ENCODE measurements around the gene DPP10.

Gene DPP10

DNA sequence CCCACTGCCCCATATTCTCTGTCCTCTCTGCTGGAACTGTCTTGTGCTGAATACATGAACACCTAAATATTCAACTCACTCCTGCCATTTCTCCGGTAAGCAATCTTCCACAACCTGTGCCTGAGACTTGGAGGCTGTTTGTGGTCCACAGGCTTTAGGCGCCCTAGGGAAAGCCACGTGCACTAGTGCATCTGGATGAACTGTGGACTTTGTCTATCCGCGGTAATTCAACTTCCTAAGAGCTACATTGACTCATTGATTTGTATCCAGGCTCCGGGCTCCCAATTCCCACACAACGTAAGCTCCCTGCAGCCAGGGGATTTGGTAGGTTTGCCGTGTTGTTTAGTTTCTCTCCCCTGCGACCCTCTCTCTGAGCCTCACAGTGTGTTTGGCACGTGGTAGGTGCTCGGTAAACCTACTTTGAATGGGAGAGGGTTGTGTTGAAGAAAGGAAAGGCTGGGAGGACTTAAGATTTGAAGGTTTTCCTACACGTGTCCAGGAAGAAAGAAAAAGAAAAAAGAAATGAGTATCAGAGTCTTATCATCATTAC, 718.2 kb downstream of the DPP10 start:
- Mint-ChIP-seq H3K36me3 (no peaks in the 10 kb centered on the region), H3K4me3 (peak overlapping the region; percentile 46), H3K4me1 (peaks cover 3% of the 10 kb centered on the region), H3K9me3 (no peaks in the 10 kb centered on the region), H3K27me3 (peaks cover 27% of the 10 kb centered on the region), H3K27ac (no peak overlapping the region)
- CTCF ChIA-PET: no interaction called here
- no peak for DNase-seq

DNA sequence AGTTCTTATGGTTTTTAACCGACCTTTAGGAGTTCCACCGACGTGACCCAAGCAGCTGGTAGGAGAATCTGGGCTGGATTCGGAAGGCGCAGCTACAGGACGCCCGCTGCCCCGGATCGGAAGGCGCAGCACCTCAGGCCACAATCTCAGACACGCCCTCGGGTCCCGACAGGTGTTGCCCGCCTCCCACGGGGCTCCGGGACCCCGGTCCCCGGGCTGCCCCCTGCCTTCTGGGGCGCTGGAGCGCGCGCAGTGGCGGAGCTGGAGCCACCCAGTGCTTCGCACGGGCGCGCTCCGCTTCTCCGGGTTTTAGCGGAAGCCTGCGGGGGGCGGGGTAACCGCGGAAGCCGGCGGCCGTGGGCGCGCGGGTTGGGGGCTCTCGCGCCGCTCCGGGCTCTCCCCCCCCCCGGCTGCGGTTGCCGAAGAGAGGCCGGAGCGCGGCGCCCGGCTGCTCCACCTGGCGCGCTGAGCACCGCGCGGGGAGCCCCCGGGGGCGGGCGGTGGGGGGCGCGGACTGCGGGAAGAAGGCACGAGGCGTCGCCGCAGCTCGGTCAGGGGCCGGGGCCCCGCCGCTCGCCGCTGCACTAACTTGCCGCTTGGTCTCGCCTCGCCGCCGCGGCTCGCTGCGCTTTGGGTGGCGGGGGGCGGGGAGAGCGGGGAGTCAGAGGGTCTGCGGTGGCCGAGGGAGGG, 718.8 kb downstream of the DPP10 start:
- no peaks in the 10 kb centered on the region for H3K36me3 Mint-ChIP-seq
- DNase-seq: no peak
- no peak overlapping the region for H3K27ac Mint-ChIP-seq
- CTCF ChIA-PET: no interaction called here
- peaks cover 3% of the 10 kb centered on the region for H3K4me1 Mint-ChIP-seq
- no peaks in the 10 kb centered on the region for H3K9me3 Mint-ChIP-seq
- H3K4me3 Mint-ChIP-seq: peak overlapping the region; percentile 46
- peaks cover 27% of the 10 kb centered on the region for H3K27me3 Mint-ChIP-seq

- peaks cover 27% of the 10 kb centered on the region for H3K27me3 Mint-ChIP-seq
- no peak overlapping the region for H3K4me3 Mint-ChIP-seq
- no peak overlapping the region for H3K27ac Mint-ChIP-seq
Measured at GRCh38 chr2:115161771-115162493, 719.5 kb downstream of the DPP10 start.

DNA sequence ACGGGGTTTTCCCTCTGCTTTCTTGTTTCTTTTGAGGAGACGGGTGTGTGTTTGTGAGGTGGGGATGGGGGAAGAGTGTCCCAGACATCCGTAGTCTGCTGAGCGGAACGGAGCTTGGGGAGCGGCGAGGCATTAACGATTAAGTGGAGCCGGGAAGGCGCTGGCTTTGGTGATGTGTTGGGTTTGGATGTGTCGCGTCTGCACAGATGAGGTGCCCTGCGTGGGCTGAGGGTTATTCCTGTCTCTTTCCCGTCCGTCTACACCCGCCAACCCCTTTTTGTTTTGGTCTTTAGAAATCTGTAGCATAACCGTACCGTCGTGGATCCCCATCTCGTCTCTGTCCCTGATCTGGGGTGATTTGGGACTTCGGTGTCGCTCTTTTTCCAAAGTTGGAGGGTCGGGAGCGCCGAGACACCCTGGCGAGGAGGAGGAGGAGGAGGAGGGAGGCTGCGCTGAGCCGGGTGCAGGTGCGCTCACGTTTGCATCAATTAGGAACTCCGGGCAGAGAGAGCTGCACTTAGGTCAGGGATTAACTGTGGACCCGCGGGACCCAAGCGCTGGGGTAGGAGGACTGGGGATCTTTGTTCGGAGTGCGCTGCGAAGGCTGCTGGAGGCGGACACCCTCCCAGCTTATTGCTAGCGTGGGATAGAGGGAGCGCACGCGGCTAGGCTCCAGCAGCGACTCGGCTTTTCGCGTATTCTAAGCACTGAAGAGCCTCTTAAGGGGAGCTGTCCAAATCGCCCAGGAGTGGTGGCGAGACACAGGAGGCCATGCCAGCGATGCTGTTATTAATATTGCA, 720.3 kb downstream of the DPP10 start:
- H3K4me1 Mint-ChIP-seq: peaks cover 3% of the 10 kb centered on the region
- peaks cover 27% of the 10 kb centered on the region for H3K27me3 Mint-ChIP-seq
- CTCF ChIA-PET: interaction anchor here (0.6 to 0.7 kb wide), 2 partner anchors 19 to 1327 kb away, joined by 3 read pairs; no protein-coding TSS in a partner anchor
- no peaks in the 10 kb centered on the region for H3K36me3 Mint-ChIP-seq
- H3K9me3 Mint-ChIP-seq: no peaks in the 10 kb centered on the region
- H3K27ac Mint-ChIP-seq: peak overlapping the region; percentile 33
- no peak for DNase-seq
- H3K4me3 Mint-ChIP-seq: no peak overlapping the region

More at GRCh38 chr2:115161771-115162493, 719.5 kb downstream of the DPP10 start:
- Mint-ChIP-seq H3K4me1 (peaks cover 3% of the 10 kb centered on the region), H3K36me3 (no peaks in the 10 kb centered on the region), H3K9me3 (no peaks in the 10 kb centered on the region)
- DNase-seq: no peak
- CTCF ChIA-PET: no interaction called here

- no peak for DNase-seq
- Mint-ChIP-seq H3K4me1 (peaks cover 3% of the 10 kb centered on the region), H3K36me3 (no peaks in the 10 kb centered on the region), H3K9me3 (no peaks in the 10 kb centered on the region), H3K27ac (no peak overlapping the region), H3K4me3 (no peak overlapping the region), H3K27me3 (peaks cover 27% of the 10 kb centered on the region)
- CTCF ChIA-PET: interaction anchor here (0.7 kb wide), 1 partner anchor 16 kb away, joined by 3 read pairs; no protein-coding TSS in a partner anchor
Measured at GRCh38 chr2:115163572-115163971, 721.1 kb downstream of the DPP10 start.

DNA sequence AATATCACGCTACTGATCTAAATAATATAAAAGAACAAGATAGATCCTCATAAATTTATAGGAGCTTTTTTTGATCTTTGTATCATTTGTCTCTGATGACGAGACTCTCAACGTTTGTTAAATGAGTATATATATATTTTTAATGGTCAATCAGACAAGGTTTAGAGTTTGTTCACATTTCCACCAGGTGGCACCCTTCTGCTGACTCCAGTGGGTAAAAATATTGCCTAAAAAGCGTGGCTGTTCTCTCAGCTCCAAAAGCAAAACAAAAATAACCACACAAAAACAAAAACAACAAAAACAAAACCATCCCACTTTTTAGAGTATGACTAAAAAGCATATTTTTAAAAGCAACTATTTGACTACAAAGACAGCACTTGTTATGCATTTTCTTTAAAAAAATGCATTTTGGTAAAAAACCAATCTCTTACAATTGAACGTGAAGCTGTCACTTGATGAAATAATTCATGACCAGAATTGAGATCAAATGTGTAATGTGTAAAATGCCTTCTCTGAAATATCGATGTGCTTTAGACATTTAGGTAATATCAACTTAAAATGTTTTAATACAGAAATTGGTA, 723.2 kb downstream of the DPP10 start:
- CTCF ChIA-PET: interaction anchor here (0.7 kb wide), 1 partner anchor 922 kb away, joined by 3 read pairs; no protein-coding TSS in a partner anchor
- DNase-seq: no peak
- Mint-ChIP-seq H3K9me3 (no peaks in the 10 kb centered on the region), H3K4me3 (no peak overlapping the region), H3K27ac (no peak overlapping the region), H3K27me3 (peaks cover 23% of the 10 kb centered on the region), H3K4me1 (peaks cover 3% of the 10 kb centered on the region), H3K36me3 (no peaks in the 10 kb centered on the region)

- peaks cover 2% of the 10 kb centered on the region for H3K27me3 Mint-ChIP-seq
- CTCF ChIA-PET: no interaction called here
- no peak for DNase-seq
- no peaks in the 10 kb centered on the region for H3K9me3 Mint-ChIP-seq
- no peaks in the 10 kb centered on the region for H3K36me3 Mint-ChIP-seq
- H3K27ac Mint-ChIP-seq: no peak overlapping the region
- no peaks in the 10 kb centered on the region for H3K4me1 Mint-ChIP-seq
- H3K4me3 Mint-ChIP-seq: no peak overlapping the region
Measured at GRCh38 chr2:115168457-115168856, 726.0 kb downstream of the DPP10 start.

GRCh38 chr2:115169814-115170213, 727.4 kb downstream of the DPP10 start:
- Mint-ChIP-seq H3K4me1 (no peaks in the 10 kb centered on the region), H3K27ac (no peak overlapping the region), H3K4me3 (no peak overlapping the region), H3K27me3 (no peaks in the 10 kb centered on the region), H3K9me3 (no peaks in the 10 kb centered on the region), H3K36me3 (no peaks in the 10 kb centered on the region)
- no peak for DNase-seq
- CTCF ChIA-PET: no interaction called here

GRCh38 chr2:115171751-115172150, 729.3 kb downstream of the DPP10 start:
- H3K4me1 Mint-ChIP-seq: no peaks in the 10 kb centered on the region
- no peak overlapping the region for H3K27ac Mint-ChIP-seq
- CTCF ChIA-PET: no interaction called here
- no peaks in the 10 kb centered on the region for H3K9me3 Mint-ChIP-seq
- no peaks in the 10 kb centered on the region for H3K27me3 Mint-ChIP-seq
- no peaks in the 10 kb centered on the region for H3K36me3 Mint-ChIP-seq
- H3K4me3 Mint-ChIP-seq: no peak overlapping the region
- DNase-seq: no peak

DNA sequence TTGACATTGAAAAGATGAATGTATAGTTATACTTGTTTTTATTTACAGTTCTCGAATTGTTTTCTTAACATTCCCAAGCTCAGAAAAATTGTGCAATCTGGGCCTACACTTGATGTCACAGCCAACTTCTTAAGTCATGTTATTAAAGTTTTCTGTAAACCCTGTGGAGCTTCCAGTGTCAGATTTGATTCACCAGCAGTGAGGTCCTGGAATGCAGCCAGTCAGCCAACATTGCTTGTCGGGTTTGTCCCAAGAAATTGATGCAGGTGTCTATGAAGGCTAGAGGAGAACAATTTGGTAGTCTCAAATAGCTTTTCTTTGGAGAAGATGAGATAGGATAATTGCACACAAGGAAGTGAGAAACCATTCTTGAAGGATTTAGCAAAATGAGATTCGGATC, 732.2 kb downstream of the DPP10 start:
- DNase-seq: no peak
- Mint-ChIP-seq H3K27me3 (no peaks in the 10 kb centered on the region), H3K4me3 (no peak overlapping the region), H3K9me3 (no peaks in the 10 kb centered on the region), H3K4me1 (no peaks in the 10 kb centered on the region), H3K36me3 (no peaks in the 10 kb centered on the region), H3K27ac (no peak overlapping the region)
- CTCF ChIA-PET: no interaction called here

DNA sequence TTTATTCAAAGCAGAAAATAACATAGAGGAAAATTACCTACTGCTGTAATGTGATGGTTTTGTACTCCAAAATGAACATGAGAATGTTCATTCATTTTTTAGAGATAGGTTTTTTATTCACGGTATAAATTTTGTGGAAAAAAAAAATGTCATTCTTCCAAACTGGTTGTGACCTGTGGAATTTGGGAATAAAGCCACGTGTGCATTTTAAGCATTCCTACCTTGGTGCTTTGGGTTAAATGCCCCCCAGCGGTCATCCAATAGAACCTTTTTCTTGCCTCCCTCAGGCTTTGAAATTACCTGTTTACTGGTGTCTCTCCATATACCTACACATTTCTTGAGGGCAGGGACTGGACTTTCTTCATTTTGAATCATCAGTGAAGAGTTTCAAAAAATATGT, 740.7 kb downstream of the DPP10 start:
- DNase-seq: no peak
- Mint-ChIP-seq H3K27ac (no peak overlapping the region), H3K27me3 (no peaks in the 10 kb centered on the region), H3K4me1 (no peaks in the 10 kb centered on the region), H3K4me3 (no peak overlapping the region), H3K36me3 (no peaks in the 10 kb centered on the region), H3K9me3 (peaks cover 6% of the 10 kb centered on the region)
- CTCF ChIA-PET: no interaction called here

DNA sequence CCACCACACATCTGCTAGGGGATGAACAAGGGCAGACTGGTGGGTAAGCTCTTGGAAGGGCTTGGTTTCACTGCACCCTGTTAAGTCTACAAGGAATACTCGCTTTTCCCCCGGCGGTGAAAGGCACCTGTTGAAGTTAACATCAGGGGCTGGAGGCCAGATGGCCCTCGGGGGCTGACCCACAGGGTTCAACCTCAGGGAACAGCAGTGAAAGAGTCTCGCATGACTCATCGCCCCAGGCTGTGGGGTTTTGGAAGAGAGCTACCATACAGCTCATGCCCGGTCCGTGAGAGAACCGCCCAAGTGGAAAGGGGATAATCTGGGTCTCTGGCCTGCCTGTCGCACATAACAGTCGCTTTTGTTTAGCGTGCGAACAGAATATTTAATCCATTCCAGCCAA, 748.0 kb downstream of the DPP10 start:
- DNase-seq: no peak
- H3K36me3 Mint-ChIP-seq: no peaks in the 10 kb centered on the region
- no peak overlapping the region for H3K4me3 Mint-ChIP-seq
- no peaks in the 10 kb centered on the region for H3K27me3 Mint-ChIP-seq
- CTCF ChIA-PET: no interaction called here
- H3K9me3 Mint-ChIP-seq: peaks cover 14% of the 10 kb centered on the region
- H3K27ac Mint-ChIP-seq: no peak overlapping the region
- no peaks in the 10 kb centered on the region for H3K4me1 Mint-ChIP-seq

DNA sequence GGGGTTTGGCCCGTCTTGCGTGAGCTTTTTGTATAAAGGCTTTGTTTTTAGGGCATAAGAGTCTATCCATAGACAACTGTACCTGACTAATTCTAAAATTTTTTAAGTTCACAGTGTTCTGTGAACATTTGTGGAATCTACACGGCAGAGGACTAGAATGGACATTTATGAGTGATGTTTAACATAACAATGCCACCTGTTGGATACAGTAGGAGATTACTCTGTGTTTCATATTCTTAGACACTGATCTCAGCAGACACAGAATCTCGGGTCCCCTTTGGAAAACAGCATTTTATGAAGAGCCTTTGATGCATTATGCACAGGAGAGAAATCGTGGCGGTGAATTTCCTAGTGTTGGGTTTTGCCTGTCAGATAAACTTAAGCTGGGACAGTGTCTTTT, 752.2 kb downstream of the DPP10 start:
- CTCF ChIA-PET: no interaction called here
- Mint-ChIP-seq H3K4me1 (no peaks in the 10 kb centered on the region), H3K27me3 (no peaks in the 10 kb centered on the region), H3K4me3 (no peak overlapping the region), H3K9me3 (peaks cover 8% of the 10 kb centered on the region), H3K27ac (no peak overlapping the region), H3K36me3 (no peaks in the 10 kb centered on the region)
- DNase-seq: no peak

DNA sequence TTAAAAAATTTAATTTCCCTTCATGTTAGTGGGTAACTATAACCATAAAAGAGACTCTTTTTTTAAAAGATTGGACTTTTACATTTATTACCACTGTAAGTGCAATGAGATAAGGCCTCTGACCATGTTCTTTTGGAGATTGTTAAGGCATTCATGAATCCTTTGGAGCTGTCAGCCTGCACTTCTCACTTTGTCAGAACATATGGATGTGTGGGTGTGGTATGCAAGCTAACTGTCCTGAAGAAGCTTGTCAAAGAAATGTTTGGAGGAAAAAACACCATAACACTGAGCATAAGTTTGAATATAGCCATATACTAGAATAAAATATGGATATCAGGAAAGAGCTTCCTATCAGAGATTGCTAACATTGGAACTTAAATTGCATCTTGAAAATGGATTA, 754.1 kb downstream of the DPP10 start:
- peaks cover 7% of the 10 kb centered on the region for H3K9me3 Mint-ChIP-seq
- DNase-seq: no peak
- CTCF ChIA-PET: no interaction called here
- no peak overlapping the region for H3K27ac Mint-ChIP-seq
- no peak overlapping the region for H3K4me3 Mint-ChIP-seq
- H3K36me3 Mint-ChIP-seq: no peaks in the 10 kb centered on the region
- H3K27me3 Mint-ChIP-seq: no peaks in the 10 kb centered on the region
- no peaks in the 10 kb centered on the region for H3K4me1 Mint-ChIP-seq

All from activated naive CD4-positive, alpha-beta T cell treated with anti-CD3 and anti-CD28 coated beads, Interleukin-2, amount 10 ng/mL, durations not matched to agents 7 days and 5 days (primary cell).